Measurements from ENCODE around the gene LTB. TPM values are rescaled to one million over a fixed set of nuclear protein-coding genes. Genes with fewer than 3 reads are reported as not detected.

Gene LTB
- total and polyA plus RNA-seq, 9 of the 15 experiments (the other 6 are each of a cell fraction or from before 2014, with no cell fraction given), result 0.07 to 0.51 TPM; not detected in 7

GRCh38 chr6:31556307-31556706, 25.9 kb downstream of the LTB start:
- intact Hi-C loops (cut with micrococcal nuclease) (no loop called here), in situ Hi-C loops (cut with MboI) (no loop called here)
- ChIA-PET POLR2A (interaction anchor here (0.6 to 5.8 kb wide), 4 partner anchors 8 to 43 kb away, joined by 3 to 38 read pairs (median 4); partner anchors contain the start of genes ATP6V1G2, DDX39B and NFKBIL1), CTCF (ENCODE audit: low intra/inter-chr PET ratio) (no interaction called here)
- H3K79me2 ChIP-seq (ENCODE audit: control insufficient read depth, insufficient read depth, low read length), result 0 out of 3 replicates have a peak, but pooled peaks cover under 1% of the 10 kb centered on the region
- peaks cover 68% of the 10 kb centered on the region for H3K36me3 ChIP-seq (ENCODE audit: control insufficient read depth, insufficient read depth, low read length)
- no peak overlapping the region for H2AFZ ChIP-seq (ENCODE audit: low read depth, low read length)
- DNase-seq (ENCODE audit: extremely low read depth in 1 of 4, low spot score in 3 of 4) (no peak), ATAC-seq (no peak), FAIRE-seq (no peak)
- H3K9me1 ChIP-seq (ENCODE audit: control insufficient read depth, insufficient read depth, low read length), result peaks cover 3% of the 10 kb centered on the region
- no peaks in the 10 kb centered on the region for H3K27me3 ChIP-seq (ENCODE audit: control insufficient read depth in 2 of 2, insufficient read depth in 2 of 2, low read length in 2 of 2)
- H3K4me3 ChIP-seq, result no peak overlapping the region
- WGBS (ENCODE audit: insufficient coverage, low coverage, missing lambda C conversion rate), result 67% methylated on average over 2 of the region's 3 CpGs
- no peak for TF ChIP-seq ZNF695 (CRISPR knock-in tag; IDR thresholded peaks at IDR 0.05)
- TF ChIP-seq TFAM (CRISPR knock-in tag; conservative IDR thresholded peaks at IDR 0.05), result no peak
- TF ChIP-seq, protein P1, sequence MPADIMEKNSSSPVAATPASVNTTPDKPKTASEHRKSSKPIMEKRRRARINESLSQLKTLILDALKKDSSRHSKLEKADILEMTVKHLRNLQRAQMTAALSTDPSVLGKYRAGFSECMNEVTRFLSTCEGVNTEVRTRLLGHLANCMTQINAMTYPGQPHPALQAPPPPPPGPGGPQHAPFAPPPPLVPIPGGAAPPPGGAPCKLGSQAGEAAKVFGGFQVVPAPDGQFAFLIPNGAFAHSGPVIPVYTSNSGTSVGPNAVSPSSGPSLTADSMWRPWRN (IDR thresholded peaks at IDR 0.05; ENCODE audit: low read depth), result no peak
- TF ChIP-seq SNIP1 (IDR thresholded peaks at IDR 0.05; ENCODE audit: low read depth), result no peak
- TF ChIP-seq, protein P2, sequence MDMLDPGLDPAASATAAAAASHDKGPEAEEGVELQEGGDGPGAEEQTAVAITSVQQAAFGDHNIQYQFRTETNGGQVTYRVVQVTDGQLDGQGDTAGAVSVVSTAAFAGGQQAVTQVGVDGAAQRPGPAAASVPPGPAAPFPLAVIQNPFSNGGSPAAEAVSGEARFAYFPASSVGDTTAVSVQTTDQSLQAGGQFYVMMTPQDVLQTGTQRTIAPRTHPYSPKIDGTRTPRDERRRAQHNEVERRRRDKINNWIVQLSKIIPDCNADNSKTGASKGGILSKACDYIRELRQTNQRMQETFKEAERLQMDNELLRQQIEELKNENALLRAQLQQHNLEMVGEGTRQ (CRISPR knock-in tag; IDR thresholded peaks at IDR 0.05), result no peak
- no peak for TF ChIP-seq DPF2 (IDR thresholded peaks at IDR 0.05)
- no peak for TF ChIP-seq PCBP2 (IDR thresholded peaks at IDR 0.05; ENCODE audit: low read depth, low read length, poor library complexity, severe bottlenecking)
- no peak for TF ChIP-seq ZNF75A (CRISPR knock-in tag; IDR thresholded peaks at IDR 0.05)
- TF ChIP-seq ZNF174 (CRISPR knock-in tag; IDR thresholded peaks at IDR 0.05), result no peak
- no peak for TF ChIP-seq ETV6 (IDR thresholded peaks at IDR 0.05; ENCODE audit: borderline replicate concordance in 1 of 2, low read depth in 2 of 2, low read length in 1 of 2)
- no peak for TF ChIP-seq ETV6 (CRISPR knock-in tag; IDR thresholded peaks at IDR 0.05; ENCODE audit: borderline replicate concordance)
- no peak for TF ChIP-seq ZNF347 (CRISPR knock-in tag; IDR thresholded peaks at IDR 0.05; ENCODE audit: low read depth)
- TF ChIP-seq, protein P3, sequence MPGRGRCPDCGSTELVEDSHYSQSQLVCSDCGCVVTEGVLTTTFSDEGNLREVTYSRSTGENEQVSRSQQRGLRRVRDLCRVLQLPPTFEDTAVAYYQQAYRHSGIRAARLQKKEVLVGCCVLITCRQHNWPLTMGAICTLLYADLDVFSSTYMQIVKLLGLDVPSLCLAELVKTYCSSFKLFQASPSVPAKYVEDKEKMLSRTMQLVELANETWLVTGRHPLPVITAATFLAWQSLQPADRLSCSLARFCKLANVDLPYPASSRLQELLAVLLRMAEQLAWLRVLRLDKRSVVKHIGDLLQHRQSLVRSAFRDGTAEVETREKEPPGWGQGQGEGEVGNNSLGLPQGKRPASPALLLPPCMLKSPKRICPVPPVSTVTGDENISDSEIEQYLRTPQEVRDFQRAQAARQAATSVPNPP (IDR thresholded peaks at IDR 0.05; ENCODE audit: borderline replicate concordance, insufficient read depth, insufficient read length), result no peak
- TF ChIP-seq HNRNPK (IDR thresholded peaks at IDR 0.05; ENCODE audit: low read depth, low read length, poor library complexity, severe bottlenecking), result no peak
- no peak for TF ChIP-seq ZNF584 (CRISPR knock-in tag; IDR thresholded peaks at IDR 0.05; ENCODE audit: low read depth)
- TF ChIP-seq NFIC (IDR thresholded peaks at IDR 0.05), result no peak
- TF ChIP-seq CREM (IDR thresholded peaks at IDR 0.05; ENCODE audit: low read depth), result no peak
- no peak overlapping the region for H3K4me2 ChIP-seq (ENCODE audit: insufficient read depth, low read length)
- H4K20me1 ChIP-seq (replicated peaks; ENCODE audit: control insufficient read depth, insufficient read depth, low read length), result no peaks in the 10 kb centered on the region
- no TSS peak for BruUV-seq (replicated peaks)
- H3K9ac ChIP-seq (ENCODE audit: insufficient read depth in 1 of 2, low read depth in 2 of 2, low read length in 2 of 2), result peak overlapping the region in 1 of 2 experiments; percentile 72; a peak in 1 of 4 replicates
- H3K27ac ChIP-seq (ENCODE audit: extremely low read depth, low read depth, low read length), result no peak overlapping the region
- H3K4me1 ChIP-seq (replicated peaks in 1 of 2; ENCODE audit: control insufficient read depth in 2 of 2, insufficient read depth in 2 of 2, low read length in 2 of 2), result peaks cover 30 to 40% of the 10 kb centered on the region in 2 experiments
- no peaks in the 10 kb centered on the region for H3K9me3 ChIP-seq (replicated peaks; ENCODE audit: control insufficient read depth, insufficient read depth, low read depth, low read length)

Measured in K562 (cell line).